ENCODE results near the gene ANXA6. TPM values are rescaled to one million over a fixed set of nuclear protein-coding genes. Genes with fewer than 3 reads are reported as not detected.

Gene ANXA6
- total and polyA plus RNA-seq, 4 donors, result 61.4 to 208 (median 155) TPM

- ATAC-seq (ENCODE audit: insufficient read depth, low FRiP score) (peak; percentile 44), DNase-seq (no peak)
- Histone ChIP-seq H3K4me3 (no peak overlapping the region), H3K9ac (ENCODE audit: insufficient read depth in 1 of 2, low read length in 2 of 2) (no peak overlapping the region), H3K27me3 (ENCODE audit: control insufficient read depth in 3 of 3, insufficient read depth in 3 of 3, low read length in 2 of 3) (no peaks in the 10 kb centered on the region), H3K4me1 (ENCODE audit: control insufficient read depth in 5 of 5, insufficient read depth in 5 of 5, low read length in 5 of 5) (peaks cover 0 to 60% (median 9%) of the 10 kb centered on the region in 5 donors), H3K9me3 (ENCODE audit: control insufficient read depth in 4 of 4, insufficient read depth in 3 of 4, low read length in 3 of 4) (peaks cover 0 to 3% (median 0%) of the 10 kb centered on the region in 4 donors), H3K27ac (ENCODE audit: low read depth in 1 of 2, low read length in 1 of 2) (peak overlapping the region; percentile 67 to 87), H3K36me3 (ENCODE audit: control insufficient read depth in 4 of 4, insufficient read depth in 4 of 4, low read length in 4 of 4) (peaks cover 0 to 21% (median 0%) of the 10 kb centered on the region in 4 donors)
- WGBS, 2 donors, result 33 to 46% methylated on average over 12 of the region's 12 CpGs
- no peak for TF ChIP-seq CTCF (IDR thresholded peaks at IDR 0.05; ENCODE audit: control extremely low read depth, extremely low read depth)
Measured at GRCh38 chr5:151068433-151069197, 89.0 kb downstream of the ANXA6 start.

GRCh38 chr5:151067632-151068432 lies 89.7 kb downstream of the ANXA6 start:
- DNase-seq, result no peak
- Histone ChIP-seq H3K27me3 (ENCODE audit: control insufficient read depth in 3 of 3, insufficient read depth in 3 of 3, low read length in 2 of 3) (no peaks in the 10 kb centered on the region), H3K36me3 (ENCODE audit: control insufficient read depth in 4 of 4, insufficient read depth in 4 of 4, low read length in 4 of 4) (peaks cover 0 to 25% (median 5%) of the 10 kb centered on the region in 4 donors), H3K4me1 (ENCODE audit: control insufficient read depth in 5 of 5, insufficient read depth in 5 of 5, low read length in 5 of 5) (peaks cover 0 to 66% (median 14%) of the 10 kb centered on the region in 5 donors), H3K27ac (ENCODE audit: low read depth in 1 of 2, low read length in 1 of 2) (peak overlapping the region; percentile 67 to 87), H3K9ac (ENCODE audit: insufficient read depth in 1 of 2, low read length in 2 of 2) (no peak overlapping the region), H3K4me3 (no peak overlapping the region), H3K9me3 (ENCODE audit: control insufficient read depth in 4 of 4, insufficient read depth in 3 of 4, low read length in 3 of 4) (no peaks in the 10 kb centered on the region)
- ATAC-seq (ENCODE audit: insufficient read depth, low FRiP score), result no peak
- WGBS, 2 donors, result 70 to 80% methylated on average over 14 of the region's 14 CpGs
- no peak for TF ChIP-seq CTCF (IDR thresholded peaks at IDR 0.05; ENCODE audit: control extremely low read depth, extremely low read depth)

- no peak for DNase-seq
- WGBS, 2 donors, result 82 to 94% methylated on average over 6 of the region's 6 CpGs
- no peak overlapping the region for H3K4me3 ChIP-seq
- peak overlapping the region in 1 of 2 donors; percentile 7 for H3K27ac ChIP-seq (ENCODE audit: low read depth in 1 of 2, low read length in 1 of 2)
- H3K36me3 ChIP-seq (ENCODE audit: control insufficient read depth in 4 of 4, insufficient read depth in 4 of 4, low read length in 4 of 4), result peaks cover 0 to 31% (median 9%) of the 10 kb centered on the region in 4 donors
- no peak for ATAC-seq (ENCODE audit: insufficient read depth, low FRiP score)
- H3K9ac ChIP-seq (ENCODE audit: insufficient read depth in 1 of 2, low read length in 2 of 2), result no peak overlapping the region
- peaks cover 0 to 68% (median 14%) of the 10 kb centered on the region in 5 donors for H3K4me1 ChIP-seq (ENCODE audit: control insufficient read depth in 5 of 5, insufficient read depth in 5 of 5, low read length in 5 of 5)
- no peaks in the 10 kb centered on the region for H3K27me3 ChIP-seq (ENCODE audit: control insufficient read depth in 3 of 3, insufficient read depth in 3 of 3, low read length in 2 of 3)
- H3K9me3 ChIP-seq (ENCODE audit: control insufficient read depth in 4 of 4, insufficient read depth in 3 of 4, low read length in 3 of 4), result no peaks in the 10 kb centered on the region
- no peak for TF ChIP-seq CTCF (IDR thresholded peaks at IDR 0.05; ENCODE audit: control extremely low read depth, extremely low read depth)
Measured at GRCh38 chr5:151066920-151067319, 90.7 kb downstream of the ANXA6 start.
